Stimulated activated CD4-positive, alpha-beta T cell treated with anti-CD3 and anti-CD28 coated beads, Interleukin-12 subunit alpha, Interleukin-12 subunit beta, amount 100 ng/mL, for 4 hours (primary cell): ENCODE measurements around the gene CDH6.

Experiments
- DNase-seq: peaks from one replicate; pipeline ENCODE4 v3.0.0-alpha.2; 2020

CDH6 gene

GRCh38 chr5:31208043-31208442 lies 14.6 kb downstream of the CDH6 start:
- no peak for DNase-seq

- no peak for DNase-seq
These were observed 15.8 kb downstream of the CDH6 start for GRCh38 chr5:31209334-31209733.

- DNase-seq, result no peak
These were observed 17.6 kb downstream of the CDH6 start for GRCh38 chr5:31211098-31211497.

DNA sequence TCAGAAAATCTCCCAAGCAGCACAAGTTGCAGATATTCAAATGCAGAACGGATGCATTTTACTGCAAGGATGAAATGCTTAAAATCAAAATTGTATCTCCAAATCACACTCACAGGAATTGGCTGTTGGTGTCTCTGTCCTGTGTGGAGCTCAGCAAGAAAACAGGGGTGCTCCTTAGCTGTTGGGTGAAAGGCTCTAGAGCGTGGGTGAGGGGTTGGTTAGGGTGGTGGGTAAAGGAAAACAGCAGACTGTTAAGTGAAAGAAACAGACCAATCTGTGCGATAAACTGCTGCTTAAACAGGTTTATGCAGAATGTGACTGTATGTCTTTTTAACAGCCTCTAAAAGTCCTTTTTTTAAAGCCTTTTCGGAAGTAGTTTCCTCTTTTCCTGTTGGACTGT lies 19.8 kb downstream of the CDH6 start:
- no peak for DNase-seq

DNA sequence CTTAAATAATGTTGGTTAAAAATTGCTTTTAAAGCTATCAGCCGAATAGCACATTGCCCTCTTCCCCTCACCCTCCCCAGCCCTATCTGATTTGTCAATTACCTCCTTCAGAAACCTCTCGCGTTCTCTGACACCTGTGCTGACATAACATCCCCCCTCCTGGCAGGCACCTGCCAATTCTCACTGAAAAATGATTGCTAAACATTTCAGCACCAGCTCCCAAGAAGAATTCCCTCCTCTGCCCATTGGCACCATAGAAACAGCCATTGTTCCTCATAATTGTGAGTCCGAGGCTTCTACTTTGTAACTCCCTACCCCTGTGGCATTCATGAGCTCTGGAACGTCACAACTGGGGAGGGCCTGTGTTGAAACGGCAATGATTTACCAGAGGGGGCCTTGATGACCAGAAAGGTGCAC lies 20.2 kb downstream of the CDH6 start:
- DNase-seq, result no peak

- DNase-seq, result no peak
These were observed 20.7 kb downstream of the CDH6 start for GRCh38 chr5:31214229-31214628.

GRCh38 chr5:31215236-31215635 lies 21.8 kb downstream of the CDH6 start:
- no peak for DNase-seq

DNA sequence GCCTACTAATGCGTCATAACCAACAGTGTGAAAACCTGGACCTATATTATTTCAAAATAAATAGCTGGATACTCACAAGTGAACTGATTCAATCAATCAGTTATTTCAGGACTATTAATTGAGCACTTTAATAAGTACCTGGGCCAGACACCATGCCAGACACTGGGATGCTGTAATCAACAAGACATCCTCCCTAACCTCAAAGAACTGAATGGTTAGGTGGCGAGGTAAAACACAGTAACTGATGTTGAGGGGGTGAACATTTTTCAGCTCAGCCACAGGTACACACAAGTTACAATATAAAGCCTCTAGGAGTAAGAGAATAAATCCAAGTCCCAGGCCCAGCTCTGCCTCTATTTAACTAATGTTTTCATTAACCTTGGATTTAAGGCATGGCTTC lies 24.0 kb downstream of the CDH6 start:
- no peak for DNase-seq

- DNase-seq, result no peak
These were observed 25.5 kb downstream of the CDH6 start for GRCh38 chr5:31218978-31219377.

- DNase-seq, result no peak
These were observed 27.5 kb downstream of the CDH6 start for GRCh38 chr5:31221001-31221400.

- no peak for DNase-seq
These were observed 31.6 kb downstream of the CDH6 start for GRCh38 chr5:31225118-31225517.

DNA sequence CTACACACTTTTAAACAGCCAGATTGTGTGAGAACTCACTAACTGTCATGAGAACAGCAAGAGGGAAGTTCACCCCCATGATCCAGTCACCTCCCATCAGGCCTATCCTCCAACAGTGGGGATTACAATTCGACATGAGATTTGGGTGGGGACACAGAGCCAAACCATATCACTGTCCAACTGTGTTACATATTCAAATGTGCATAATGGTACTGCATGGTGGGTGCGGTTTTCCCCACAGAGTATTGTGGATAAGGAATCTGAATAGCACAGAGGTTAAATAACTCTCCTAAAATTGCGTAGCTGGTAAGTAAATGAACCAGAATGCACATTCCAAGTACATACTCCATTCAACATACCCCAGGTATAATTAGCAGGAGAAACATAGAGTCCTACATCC lies 32.1 kb downstream of the CDH6 start:
- DNase-seq, result no peak

DNA sequence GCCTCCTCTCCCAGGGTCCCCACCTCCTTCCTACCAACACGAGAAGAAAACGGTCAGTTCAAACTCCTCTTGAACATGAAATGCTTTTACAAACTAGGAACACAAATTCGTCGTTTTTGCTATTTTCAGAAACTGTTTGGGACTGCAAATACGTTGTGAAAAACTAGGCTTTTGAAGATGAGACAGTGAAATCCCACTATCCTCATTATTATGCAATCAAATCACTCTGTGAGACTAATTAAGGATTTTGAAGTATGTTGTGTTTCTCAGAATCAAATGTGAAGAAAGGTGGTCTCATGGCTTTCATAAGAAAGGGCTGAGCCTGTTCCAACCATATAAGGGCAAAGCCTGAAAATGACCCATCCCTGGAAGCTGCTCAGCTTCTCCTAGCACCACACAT lies 33.2 kb downstream of the CDH6 start:
- no peak for DNase-seq

- DNase-seq, result no peak
These were observed 35.8 kb downstream of the CDH6 start for GRCh38 chr5:31229266-31229665.

GRCh38 chr5:31231177-31231838 lies 37.8 kb downstream of the CDH6 start:
- no peak for DNase-seq

GRCh38 chr5:31232273-31232888 lies 38.9 kb downstream of the CDH6 start:
- no peak for DNase-seq

GRCh38 chr5:31235381-31235780 lies 41.9 kb downstream of the CDH6 start:
- no peak for DNase-seq

DNA sequence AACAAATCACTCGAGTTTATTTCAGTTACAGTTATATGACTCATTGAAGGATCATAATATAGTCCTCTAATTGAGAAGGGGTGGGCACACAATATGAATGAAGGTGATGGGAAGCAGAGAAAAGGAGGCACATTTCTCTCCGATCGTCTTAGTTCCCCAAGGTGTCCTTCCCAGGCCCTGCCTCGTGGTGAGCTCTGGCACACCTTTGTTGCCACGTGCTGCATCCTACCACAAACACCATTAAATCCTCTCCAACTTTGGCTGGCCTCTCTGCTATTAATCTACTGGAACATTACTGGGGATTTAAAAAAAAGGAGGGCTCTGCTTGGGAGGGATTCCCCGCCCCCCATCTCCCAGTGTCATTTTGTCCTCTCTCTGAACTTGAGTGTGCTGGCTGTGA lies 42.9 kb downstream of the CDH6 start:
- no peak for DNase-seq

DNA sequence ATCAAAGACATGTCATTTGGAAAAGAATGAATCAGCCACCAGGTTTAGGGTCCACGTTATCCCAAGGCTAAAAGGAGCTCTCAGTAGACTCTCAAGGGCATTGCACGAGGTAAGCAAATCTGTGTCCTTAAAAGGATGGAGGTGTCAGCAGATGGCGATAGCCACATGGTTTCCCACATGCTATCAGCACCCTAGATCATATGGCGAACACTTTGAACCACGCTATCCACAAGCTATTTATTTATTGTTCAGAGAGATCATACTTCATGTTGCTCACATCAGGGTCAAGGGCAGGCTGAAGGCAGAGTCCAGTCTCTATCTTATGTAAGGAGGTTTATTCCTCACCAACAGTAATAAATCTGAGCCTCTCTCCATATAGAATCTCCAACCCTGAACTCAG lies 43.7 kb downstream of the CDH6 start:
- DNase-seq, result no peak

GRCh38 chr5:31238497-31238896 lies 45.0 kb downstream of the CDH6 start:
- DNase-seq, result no peak

GRCh38 chr5:31244921-31245320 lies 51.4 kb downstream of the CDH6 start:
- no peak for DNase-seq

- no peak for DNase-seq
These were observed 53.9 kb downstream of the CDH6 start for GRCh38 chr5:31247381-31247780.

DNA sequence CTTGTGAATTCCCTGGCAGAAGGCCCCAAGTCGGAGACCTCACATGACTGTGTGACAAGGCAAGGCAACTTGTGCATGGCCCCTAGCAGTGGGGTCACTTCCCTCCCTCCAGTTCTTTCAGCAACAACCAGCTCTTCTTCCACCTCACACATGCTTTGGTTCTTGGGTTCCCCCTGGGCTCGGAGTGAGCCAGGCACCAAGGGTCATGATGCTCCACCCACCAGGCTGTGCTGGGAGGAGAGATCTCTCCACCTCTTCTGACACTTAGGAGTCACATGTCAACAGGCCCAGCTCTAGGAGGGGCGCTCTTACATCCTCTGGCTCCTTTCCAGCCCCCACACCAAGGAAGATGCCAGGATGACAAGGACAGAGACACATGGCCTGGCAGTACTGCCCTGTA lies 56.7 kb downstream of the CDH6 start:
- no peak for DNase-seq

- no peak for DNase-seq
These were observed 57.5 kb downstream of the CDH6 start for GRCh38 chr5:31251032-31251431.

DNA sequence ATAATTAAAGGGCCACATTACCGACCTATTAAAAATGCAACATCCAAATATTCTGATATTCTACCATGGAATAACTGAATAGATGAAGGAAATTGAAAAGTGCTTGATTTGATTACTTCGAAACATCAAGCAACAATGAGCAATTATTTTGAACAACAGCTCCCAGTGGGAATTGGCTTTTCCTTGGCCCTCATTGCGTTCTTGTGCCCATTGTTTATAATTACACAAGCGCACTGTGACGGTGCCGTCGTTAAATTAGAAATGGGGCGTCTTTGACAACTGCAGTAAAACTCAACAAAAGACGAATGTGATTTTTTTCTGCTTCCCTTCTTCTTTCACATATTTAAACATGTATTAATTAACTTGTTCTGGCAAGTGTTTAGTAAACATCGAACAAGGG lies 61.6 kb downstream of the CDH6 start:
- no peak for DNase-seq
